Gastrocnemius medialis (tissue), 4 donors: Measurements from ENCODE around the gene NDUFB10. TPM values are rescaled to one million over a fixed set of nuclear protein-coding genes. Genes with fewer than 3 reads are reported as not detected.

Experiments
- ATAC-seq, 2 donors: fragments of 150-250 bp; one replicate each; pipeline ENCODE4 v1.9.1; 2016
- DNase-seq, 2 donors: peaks; one replicate each; pipeline ENCODE4 v3.0.0-alpha.2; 2019
- H3K27ac ChIP-seq, 4 donors: fragments of 200-600 bp; sonication (generic); 1 replicate in 1 of 4; 2 replicates in 3 of 4; pipeline ENCODE4 v1.5.1; 2016 to 2018; ENCODE audit warnings: mild to moderate bottlenecking in 2 of 4, moderate library complexity in 1 of 4
- H3K27me3 ChIP-seq, 3 donors: fragments of 200-600 bp; sonication (generic) in 2 of 3; 1 replicate in 1 of 3; 2 replicates in 2 of 3; pipeline versions ENCODE4 v1.5.1 to v1.6.0; 2016 to 2019; ENCODE audit warnings: mild to moderate bottlenecking in 1 of 3, moderate library complexity in 1 of 3
- H3K36me3 ChIP-seq, 2 donors: fragments of 200-600 bp; sonication (generic) in 1 of 2; one replicate each; pipeline ENCODE4 v1.5.1; 2017 to 2018
- H3K4me1 ChIP-seq, 2 donors: fragments of 200-600 bp; sonication (generic) in 1 of 2; one replicate each; pipeline ENCODE4 v1.5.1; 2016 to 2017; ENCODE audit warnings: mild to moderate bottlenecking in 2 of 2
- H3K4me3 ChIP-seq, 4 donors: fragments of 200-600 bp; sonication (generic) in 3 of 4; 1 replicate in 1 of 4; 2 replicates in 3 of 4; pipeline ENCODE4 v1.5.1; 2016 to 2019; ENCODE audit warnings: mild to moderate bottlenecking in 2 of 4
- H3K9me3 ChIP-seq, 3 donors: fragments of 200-600 bp; sonication (generic) in 2 of 3; 1 replicate in 1 of 3; 2 replicates in 2 of 3; pipeline ENCODE4 v1.5.1; 2016 to 2019
- POLR2A ChIP-seq, 2 donors: fragments of 450-650 bp; IDR thresholded peaks; one replicate each; pipeline ENCODE4 v1.6.1; 2017; ENCODE audit warnings: antibody characterized with exemption in 2 of 2, mild to moderate bottlenecking in 2 of 2, moderate library complexity in 2 of 2
- in situ Hi-C, 4 donors: fragments of 200-750 bp; cut with MboI; loops; one replicate each; pipeline versions ENCODE4 v1.15.0 to v1.8.0; 2017; ENCODE audit warnings: low sequenced_read_pairs in 4 of 4
- intact Hi-C: fragments of 100-400 bp; cut with DNase I; formaldehyde crosslinking; loops from one replicate; pipeline ENCODE4 v1.15.1; 2023; ENCODE audit warnings: low total_unique reads
- total RNA-seq, 4 donors: library from RNA; depleted of rRNA; stranded (reverse); fragments of >200 nt; gene quantifications; one replicate each; pipeline versions ENCODE4 v1.1.0 to v1.2.3, GENCODE V29; 2016
- TF ChIP-seq, protein P1 (sequence below), 5 experiments: fragments of 450-650 bp in 3 of 5; fragments of 200-600 bp in 2 of 5; sonication (generic) in 2 of 5; IDR thresholded peaks in 4 of 5; conservative IDR thresholded peaks in 1 of 5; 1 replicate in 4 of 5; 2 replicates in 1 of 5; pipeline ENCODE4 v1.5.1; 2016 to 2019; ENCODE audit warnings: antibody characterized with exemption in 5 of 5, mild to moderate bottlenecking in 3 of 5, moderate library complexity in 3 of 5

The NDUFB10 gene
- total RNA-seq, 4 donors from 2014 or later = 530 to 1,014 (median 743) TPM

DNA sequence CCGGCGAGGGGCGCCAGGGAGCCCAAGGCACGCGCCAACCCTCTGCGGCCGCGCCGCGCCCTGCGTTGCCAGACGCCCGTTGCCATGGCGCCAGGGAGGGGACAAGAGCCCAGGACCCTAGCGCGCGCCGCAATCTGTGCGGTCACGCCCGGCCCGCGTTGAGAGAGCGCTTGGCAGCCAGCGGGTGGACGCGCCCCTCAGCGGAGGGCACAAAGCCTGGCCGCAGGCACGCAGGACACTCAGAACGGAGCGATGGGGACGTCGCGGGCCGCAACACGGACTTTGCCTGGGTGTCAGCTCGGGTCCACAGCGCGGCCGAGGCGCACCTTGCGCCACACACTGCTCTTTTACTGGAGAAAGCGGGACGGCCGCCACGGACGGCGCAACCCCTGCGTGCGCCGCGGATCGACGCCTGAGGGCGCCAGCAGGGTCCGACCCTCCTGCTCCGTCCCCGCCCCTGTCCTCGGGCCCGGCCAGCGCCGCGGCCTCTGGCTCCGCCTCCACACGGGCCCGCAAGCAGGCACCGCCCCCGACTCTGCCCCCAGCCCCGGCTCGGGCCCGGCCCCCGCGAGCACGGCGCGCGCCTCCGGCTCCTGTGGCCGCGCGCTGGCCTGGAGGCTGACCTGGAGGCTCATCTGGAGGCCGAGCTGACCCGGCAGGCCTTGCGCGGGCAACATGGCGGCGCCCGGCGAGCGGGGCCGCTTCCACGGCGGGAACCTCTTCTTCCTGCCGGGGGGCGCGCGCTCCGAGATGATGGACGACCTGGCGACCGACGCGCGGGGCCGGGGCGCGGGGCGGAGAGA lies 24.4 kb downstream of the NDUFB10 start, which contains the start of gene GFER:
Gene GFER, plus strand, starts transcription at position 650 of the 803 bp plus-strand sequence. Its CDS starts 26 bp downstream, at position 676.
- H3K27me3 ChIP-seq = peaks cover 4 to 5% (median 5%) of the 10 kb centered on the region in 3 donors
- in situ Hi-C loops = no loop called here
- peaks cover 0 to 21% of the 10 kb centered on the region in 2 donors for H3K36me3 ChIP-seq
- DNase-seq (peak; percentile 68 to 82), ATAC-seq (peak; percentile 76 to 85)
- peak within 1 kb of the TSS; percentile 68 to 83 (median 78) for H3K27ac ChIP-seq
- H3K9me3 ChIP-seq = no peaks in the 10 kb centered on the region
- peaks cover 16 to 25% of the 10 kb centered on the region in 2 donors for H3K4me1 ChIP-seq
- intact Hi-C loops = loop anchor here (10.0 kb wide), 1 partner anchor 369 kb away; the partner anchor contains the start of genes CRAMP1 and IFT140
- peak; percentile 29 to 54 for TF ChIP-seq POLR2A (IDR thresholded peaks at IDR 0.05)
- TF ChIP-seq, protein P1, sequence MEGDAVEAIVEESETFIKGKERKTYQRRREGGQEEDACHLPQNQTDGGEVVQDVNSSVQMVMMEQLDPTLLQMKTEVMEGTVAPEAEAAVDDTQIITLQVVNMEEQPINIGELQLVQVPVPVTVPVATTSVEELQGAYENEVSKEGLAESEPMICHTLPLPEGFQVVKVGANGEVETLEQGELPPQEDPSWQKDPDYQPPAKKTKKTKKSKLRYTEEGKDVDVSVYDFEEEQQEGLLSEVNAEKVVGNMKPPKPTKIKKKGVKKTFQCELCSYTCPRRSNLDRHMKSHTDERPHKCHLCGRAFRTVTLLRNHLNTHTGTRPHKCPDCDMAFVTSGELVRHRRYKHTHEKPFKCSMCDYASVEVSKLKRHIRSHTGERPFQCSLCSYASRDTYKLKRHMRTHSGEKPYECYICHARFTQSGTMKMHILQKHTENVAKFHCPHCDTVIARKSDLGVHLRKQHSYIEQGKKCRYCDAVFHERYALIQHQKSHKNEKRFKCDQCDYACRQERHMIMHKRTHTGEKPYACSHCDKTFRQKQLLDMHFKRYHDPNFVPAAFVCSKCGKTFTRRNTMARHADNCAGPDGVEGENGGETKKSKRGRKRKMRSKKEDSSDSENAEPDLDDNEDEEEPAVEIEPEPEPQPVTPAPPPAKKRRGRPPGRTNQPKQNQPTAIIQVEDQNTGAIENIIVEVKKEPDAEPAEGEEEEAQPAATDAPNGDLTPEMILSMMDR (IDR thresholded peaks at IDR 0.05 in 4 of 5, conservative IDR thresholded peaks at IDR 0.05 in 1 of 5) = peak in 4 of 5 experiments; percentile 20 to 45 (median 35)
- peak within 1 kb of the TSS; percentile 74 to 91 (median 86) for H3K4me3 ChIP-seq

DNA sequence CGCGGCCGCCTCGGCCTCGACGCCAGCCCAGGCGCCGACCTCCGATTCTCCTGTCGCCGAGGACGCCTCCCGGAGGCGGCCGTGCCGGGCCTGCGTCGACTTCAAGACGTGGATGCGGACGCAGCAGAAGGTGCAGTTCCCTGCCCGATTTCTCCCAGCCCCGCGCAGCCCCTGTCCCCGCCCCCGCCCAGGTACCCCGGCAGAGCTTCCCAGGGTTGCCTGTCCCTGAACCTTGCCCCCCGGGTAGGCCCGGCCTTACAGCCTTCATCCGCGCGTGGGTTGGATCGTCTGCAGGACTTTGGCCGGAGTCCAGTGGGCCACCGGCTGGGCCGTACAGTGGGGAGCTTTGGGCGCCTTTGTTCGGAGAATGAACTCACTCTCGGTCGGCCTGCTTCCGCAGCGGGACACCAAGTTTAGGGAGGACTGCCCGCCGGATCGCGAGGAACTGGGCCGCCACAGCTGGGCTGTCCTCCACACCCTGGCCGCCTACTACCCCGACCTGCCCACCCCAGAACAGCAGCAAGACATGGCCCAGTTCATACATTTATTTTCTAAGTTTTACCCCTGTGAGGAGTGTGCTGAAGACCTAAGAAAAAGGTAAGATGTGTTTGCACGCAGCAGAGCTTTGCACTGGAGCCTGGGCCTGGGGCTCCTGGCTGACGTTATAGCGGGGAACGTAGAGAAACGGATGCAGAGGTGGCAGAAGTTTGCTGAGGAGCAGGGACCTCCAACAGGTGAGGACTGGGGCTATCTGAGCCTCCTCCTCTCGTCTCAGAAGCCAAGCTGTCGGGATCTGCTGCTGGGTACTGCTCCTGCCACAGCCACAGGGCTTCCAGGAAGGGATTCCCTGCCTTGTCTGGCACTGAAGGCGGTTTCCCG lies 25.2 kb downstream of the NDUFB10 start:
- Histone ChIP-seq H3K4me3 (peak overlapping the region; percentile 74 to 91 (median 86)), H3K36me3 (peaks cover 0 to 20% of the 10 kb centered on the region in 2 donors), H3K27ac (peak overlapping the region; percentile 52 to 83 (median 78)), H3K4me1 (peaks cover 16 to 25% of the 10 kb centered on the region in 2 donors), H3K27me3 (peaks cover 12 to 14% (median 13%) of the 10 kb centered on the region in 3 donors), H3K9me3 (no peaks in the 10 kb centered on the region)
- in situ Hi-C loops (no loop called here), intact Hi-C loops (loop anchor here (10.0 kb wide), 1 partner anchor 370 kb away; the partner anchor contains the start of genes CRAMP1 and IFT140)
- DNase-seq (no peak), ATAC-seq (peak; percentile 6 to 23)
- TF ChIP-seq POLR2A (IDR thresholded peaks at IDR 0.05) = no peak
- TF ChIP-seq, protein P1 (IDR thresholded peaks at IDR 0.05 in 4 of 5, conservative IDR thresholded peaks at IDR 0.05 in 1 of 5) = no peak

DNA sequence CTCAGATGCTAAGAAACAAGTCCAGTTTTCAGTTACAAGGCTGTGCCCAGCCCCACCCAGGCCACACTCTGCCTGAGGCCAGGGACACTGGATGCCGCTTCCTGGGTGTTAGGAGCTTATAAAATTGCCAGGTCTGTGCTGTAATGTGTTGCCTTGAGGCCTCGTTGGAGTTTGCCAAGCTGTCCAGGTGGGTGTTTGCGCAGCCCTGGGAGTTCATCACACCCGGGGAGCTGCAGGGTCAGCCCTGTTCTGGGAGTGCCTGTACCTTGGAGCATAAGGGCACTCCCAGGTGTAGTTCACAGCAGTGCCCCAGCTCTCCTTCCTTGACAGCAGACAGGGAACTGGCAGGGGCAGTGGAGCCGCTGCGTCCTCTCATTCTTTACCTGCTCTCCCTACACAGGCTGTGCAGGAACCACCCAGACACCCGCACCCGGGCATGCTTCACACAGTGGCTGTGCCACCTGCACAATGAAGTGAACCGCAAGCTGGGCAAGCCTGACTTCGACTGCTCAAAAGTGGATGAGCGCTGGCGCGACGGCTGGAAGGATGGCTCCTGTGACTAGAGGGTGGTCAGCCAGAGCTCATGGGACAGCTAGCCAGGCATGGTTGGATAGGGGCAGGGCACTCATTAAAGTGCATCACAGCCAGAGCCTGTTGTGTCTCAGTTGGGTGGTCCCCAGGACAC lies 26.3 kb downstream of the NDUFB10 start:
- peaks cover 17 to 22% (median 21%) of the 10 kb centered on the region in 3 donors for H3K27me3 ChIP-seq
- no peak for TF ChIP-seq POLR2A (IDR thresholded peaks at IDR 0.05)
- TF ChIP-seq, protein P1 (IDR thresholded peaks at IDR 0.05 in 4 of 5, conservative IDR thresholded peaks at IDR 0.05 in 1 of 5) = no peak
- H3K9me3 ChIP-seq = no peaks in the 10 kb centered on the region
- peak overlapping the region in 2 of 4 donors; percentile 74 to 88 for H3K4me3 ChIP-seq
- no peak for ATAC-seq
- no peak overlapping the region for H3K27ac ChIP-seq
- DNase-seq = no peak
- intact Hi-C loops = loop anchor here (10.0 kb wide), 1 partner anchor 371 kb away; the partner anchor contains the start of genes CRAMP1 and IFT140
- in situ Hi-C loops = no loop called here
- peaks cover 0 to 20% of the 10 kb centered on the region in 2 donors for H3K36me3 ChIP-seq
- H3K4me1 ChIP-seq = peaks cover 17 to 18% of the 10 kb centered on the region in 2 donors

DNA sequence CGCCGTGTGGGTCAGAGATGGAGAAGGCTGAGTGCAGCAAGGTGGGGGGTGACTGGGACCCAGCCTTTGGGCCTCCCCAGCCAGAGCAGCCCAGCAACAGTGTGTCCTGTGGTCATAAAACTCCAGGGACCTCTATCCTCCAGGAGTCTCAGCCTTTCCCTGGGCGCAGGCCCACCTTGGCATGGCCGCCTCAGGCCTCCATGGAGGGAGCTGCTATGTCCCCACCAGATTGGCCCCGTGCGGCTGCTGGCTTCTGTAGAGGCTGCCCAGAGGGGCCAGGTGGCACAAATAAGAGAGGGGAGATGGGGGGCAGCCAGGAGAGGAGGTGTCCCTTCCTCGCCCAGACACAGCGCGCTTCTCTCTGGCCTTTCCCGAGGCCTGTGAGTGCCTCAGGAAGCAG lies 27.9 kb downstream of the NDUFB10 start:
- H3K4me1 ChIP-seq = peaks cover 19 to 29% of the 10 kb centered on the region in 2 donors
- H3K4me3 ChIP-seq = no peak overlapping the region
- DNase-seq (no peak), ATAC-seq (no peak)
- no peak for TF ChIP-seq POLR2A (IDR thresholded peaks at IDR 0.05)
- TF ChIP-seq, protein P1 (IDR thresholded peaks at IDR 0.05 in 4 of 5, conservative IDR thresholded peaks at IDR 0.05 in 1 of 5) = no peak
- in situ Hi-C loops = no loop called here
- peaks cover 30 to 35% (median 34%) of the 10 kb centered on the region in 3 donors for H3K27me3 ChIP-seq
- peaks cover 0 to 20% of the 10 kb centered on the region in 2 donors for H3K36me3 ChIP-seq
- H3K27ac ChIP-seq = no peak overlapping the region
- H3K9me3 ChIP-seq = no peaks in the 10 kb centered on the region
- intact Hi-C loops = loop anchor here (10.0 kb wide), 1 partner anchor 372 kb away; the partner anchor contains the start of genes CRAMP1 and IFT140
